Mesendoderm (in vitro differentiated cells): ENCODE data around the gene DDIT4.

ENCODE experiments used
- DNase-seq: peaks from one replicate; pipeline ENCODE4 v3.0.0; 2013
- H2AK5ac ChIP-seq: 2 replicates; pipeline ENCODE4 v1.6.1; 2013; ENCODE audit warnings: low read length, inconsistent platforms
- H2BK120ac ChIP-seq: 2 replicates; pipeline ENCODE4 v1.6.1; 2013; ENCODE audit warnings: low read depth, mild to moderate bottlenecking, low read length, moderate library complexity, mixed read lengths
- H2BK15ac ChIP-seq: replicated peaks from 2 replicates; pipeline ENCODE4 v1.6.1; 2013; ENCODE audit warnings: low read depth, mild to moderate bottlenecking, moderate library complexity
- H2BK5ac ChIP-seq: 2 replicates; pipeline ENCODE4 v1.6.1; 2013; ENCODE audit warnings: low read length, inconsistent platforms
- H3K18ac ChIP-seq: 2 replicates; pipeline ENCODE4 v1.6.1; 2013; ENCODE audit warnings: mild to moderate bottlenecking, low read length, mixed read lengths
- H3K23ac ChIP-seq: one replicate; pipeline ENCODE4 v1.6.1; 2013; ENCODE audit warnings: low read length
- H3K27ac ChIP-seq: 2 replicates; pipeline ENCODE4 v1.5.1; 2013; ENCODE audit warnings: low read depth, mild to moderate bottlenecking, inconsistent platforms, low read length, moderate library complexity
- H3K27me3 ChIP-seq: 2 replicates; pipeline ENCODE4 v1.6.1; 2013; ENCODE audit warnings: low read length, control low read depth, mild to moderate bottlenecking, inconsistent platforms; ENCODE audit not compliant: insufficient read depth, poor library complexity
- H3K36me3 ChIP-seq: 2 replicates; pipeline ENCODE4 v1.6.1; 2013; ENCODE audit warnings: low read length, inconsistent platforms; ENCODE audit not compliant: control insufficient read depth, insufficient read depth
- H3K4ac ChIP-seq: one replicate; pipeline ENCODE4 v1.6.1; 2013; ENCODE audit warnings: low read depth, mild to moderate bottlenecking, low read length, moderate library complexity
- H3K4me1 ChIP-seq: 2 replicates; pipeline ENCODE4 v1.6.1; 2013; ENCODE audit warnings: low read depth, low read length, inconsistent platforms; ENCODE audit not compliant: control insufficient read depth
- H3K4me2 ChIP-seq: 2 replicates; pipeline ENCODE4 v1.6.1; 2013; ENCODE audit warnings: low read length
- H3K4me3 ChIP-seq: 2 replicates; pipeline ENCODE4 v1.5.1; 2013; ENCODE audit warnings: mild to moderate bottlenecking, low read length
- H3K56ac ChIP-seq: one replicate; pipeline ENCODE4 v1.6.1; 2013; ENCODE audit warnings: low read length
- H3K79me1 ChIP-seq: 2 replicates; pipeline ENCODE4 v1.6.1; 2013; ENCODE audit warnings: low read length, inconsistent platforms
- H3K79me2 ChIP-seq: 2 replicates; pipeline ENCODE4 v1.6.1; 2013; ENCODE audit warnings: mild to moderate bottlenecking, low read length; ENCODE audit not compliant: control insufficient read depth, insufficient read depth
- H3K9ac ChIP-seq: 2 replicates; pipeline ENCODE4 v1.6.1; 2013; ENCODE audit warnings: low read length, inconsistent platforms
- H4K5ac ChIP-seq: one replicate; pipeline ENCODE4 v1.6.1; 2013; ENCODE audit warnings: low read length
- H4K8ac ChIP-seq: one replicate; pipeline ENCODE4 v1.6.1; 2013; ENCODE audit warnings: low read depth, mild to moderate bottlenecking, control low read depth, low read length, moderate library complexity
- WGBS: extraction: QIAGEN DNeasy Blood & Tissue Kit; methylation state at CpG from one replicate; pipeline ENCODE4 v1.1.7; 2013; ENCODE audit warnings: low lambda C conversion rate, missing lambda C conversion rate; ENCODE audit not compliant: insufficient coverage; ENCODE audit errors: extremely low coverage; 5-methylcytosine and 5-hydroxymethylcytosine counted together

The DDIT4 gene

GRCh38 chr10:72239409-72239808, 34.3 kb upstream of the DDIT4 start:
- H2BK5ac ChIP-seq = no peak overlapping the region
- no peak overlapping the region for H3K4me2 ChIP-seq
- no peak overlapping the region for H2AK5ac ChIP-seq
- H3K18ac ChIP-seq = no peak overlapping the region
- H3K4me1 ChIP-seq = peaks cover 5% of the 10 kb centered on the region
- H4K5ac ChIP-seq = no peak overlapping the region
- no peak overlapping the region for H3K27ac ChIP-seq
- peaks cover 1% of the 10 kb centered on the region for H3K36me3 ChIP-seq
- H3K9ac ChIP-seq = no peak overlapping the region
- H3K79me1 ChIP-seq = no peaks in the 10 kb centered on the region
- no peak overlapping the region for H3K4ac ChIP-seq
- H4K8ac ChIP-seq = no peak overlapping the region
- H3K79me2 ChIP-seq = no peaks in the 10 kb centered on the region
- H2BK120ac ChIP-seq = no peak overlapping the region
- no peak overlapping the region for H3K56ac ChIP-seq
- no peaks in the 10 kb centered on the region for H3K27me3 ChIP-seq
- no peak for DNase-seq
- no peak overlapping the region for H2BK15ac ChIP-seq
- H3K23ac ChIP-seq = no peak overlapping the region
- no peak overlapping the region for H3K4me3 ChIP-seq
- whole genome bisulfite sequencing = no CpG with 5 or more reads among the region's 1 CpG

DNA sequence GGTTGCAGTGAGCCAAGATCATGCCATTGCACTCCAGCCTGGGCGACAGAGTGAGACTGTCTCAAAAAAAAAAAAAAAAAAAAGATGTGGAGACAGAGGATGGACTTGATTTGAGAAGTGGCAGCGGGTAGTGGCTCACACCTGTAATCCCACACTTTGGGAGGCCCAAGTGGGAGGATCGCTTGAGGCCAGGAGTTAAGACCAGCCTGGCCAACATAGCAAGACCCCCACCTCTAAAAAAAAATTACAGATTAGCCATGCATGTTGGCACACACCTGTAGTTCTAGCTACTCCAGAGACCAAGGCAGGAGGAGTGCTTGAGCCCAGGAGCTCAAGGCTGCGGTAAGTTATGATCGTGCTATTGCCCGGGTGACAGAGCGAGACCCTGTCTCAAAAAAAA, 33.4 kb upstream of the DDIT4 start:
- no peaks in the 10 kb centered on the region for H3K79me1 ChIP-seq
- H2BK15ac ChIP-seq = no peak overlapping the region
- H3K79me2 ChIP-seq = no peaks in the 10 kb centered on the region
- no peak overlapping the region for H3K4ac ChIP-seq
- no peak overlapping the region for H4K8ac ChIP-seq
- H3K27ac ChIP-seq = no peak overlapping the region
- H2AK5ac ChIP-seq = no peak overlapping the region
- DNase-seq = no peak
- no peak overlapping the region for H2BK120ac ChIP-seq
- no peak overlapping the region for H3K23ac ChIP-seq
- H3K56ac ChIP-seq = no peak overlapping the region
- H4K5ac ChIP-seq = no peak overlapping the region
- WGBS = no CpG with 5 or more reads among the region's 7 CpGs
- peaks cover 8% of the 10 kb centered on the region for H3K4me1 ChIP-seq
- no peak overlapping the region for H3K4me3 ChIP-seq
- H2BK5ac ChIP-seq = no peak overlapping the region
- H3K27me3 ChIP-seq = no peaks in the 10 kb centered on the region
- no peaks in the 10 kb centered on the region for H3K36me3 ChIP-seq
- no peak overlapping the region for H3K18ac ChIP-seq
- H3K4me2 ChIP-seq = no peak overlapping the region
- no peak overlapping the region for H3K9ac ChIP-seq

GRCh38 chr10:72241691-72242252, 32.0 kb upstream of the DDIT4 start:
- no peak overlapping the region for H4K8ac ChIP-seq
- no peaks in the 10 kb centered on the region for H3K79me1 ChIP-seq
- H3K27ac ChIP-seq = no peak overlapping the region

GRCh38 chr10:72242675-72243074, 31.0 kb upstream of the DDIT4 start:
- Histone ChIP-seq H3K79me2 (no peaks in the 10 kb centered on the region), H3K79me1 (no peaks in the 10 kb centered on the region), H4K5ac (no peak overlapping the region), H3K56ac (peak overlapping the region; percentile 47), H3K9ac (peak overlapping the region; percentile 4), H4K8ac (no peak overlapping the region), H2BK5ac (no peak overlapping the region), H3K4ac (peak overlapping the region; percentile 49), H3K4me3 (no peak overlapping the region), H3K4me1 (peaks cover 8% of the 10 kb centered on the region), H3K36me3 (no peaks in the 10 kb centered on the region), H2BK15ac (no peak overlapping the region), H3K23ac (no peak overlapping the region), H3K27me3 (no peaks in the 10 kb centered on the region), H2BK120ac (no peak overlapping the region), H2AK5ac (no peak overlapping the region), H3K18ac (no peak overlapping the region), H3K27ac (no peak overlapping the region), H3K4me2 (no peak overlapping the region)
- peak; percentile 69 for DNase-seq
- WGBS = no CpG with 5 or more reads among the region's 4 CpGs

More at GRCh38 chr10:72241691-72242252, 32.0 kb upstream of the DDIT4 start:
- Histone ChIP-seq H3K23ac (no peak overlapping the region), H4K5ac (no peak overlapping the region), H3K36me3 (no peaks in the 10 kb centered on the region), H3K9ac (no peak overlapping the region), H3K4me3 (no peak overlapping the region), H2BK5ac (no peak overlapping the region), H3K27me3 (no peaks in the 10 kb centered on the region), H3K4me1 (peaks cover 8% of the 10 kb centered on the region), H3K18ac (no peak overlapping the region), H3K4me2 (no peak overlapping the region), H2AK5ac (peak overlapping the region; percentile 4), H3K4ac (no peak overlapping the region), H2BK120ac (no peak overlapping the region), H2BK15ac (no peak overlapping the region), H3K79me2 (no peaks in the 10 kb centered on the region), H3K56ac (no peak overlapping the region)
- no CpG with 5 or more reads among the region's 8 CpGs for WGBS
- DNase-seq = no peak

GRCh38 chr10:72243822-72244437, 29.8 kb upstream of the DDIT4 start:
- H3K79me1 ChIP-seq = no peaks in the 10 kb centered on the region
- no peak overlapping the region for H3K23ac ChIP-seq
- H3K79me2 ChIP-seq = no peaks in the 10 kb centered on the region
- H3K36me3 ChIP-seq = no peaks in the 10 kb centered on the region
- H3K4me3 ChIP-seq = no peak overlapping the region
- H3K18ac ChIP-seq = no peak overlapping the region
- peak overlapping the region; percentile 9 for H3K56ac ChIP-seq
- no peak overlapping the region for H3K27ac ChIP-seq
- peak overlapping the region; percentile 35 for H2AK5ac ChIP-seq
- no CpG with 5 or more reads among the region's 11 CpGs for WGBS
- H2BK15ac ChIP-seq = no peak overlapping the region
- peak overlapping the region; percentile 52 for H4K5ac ChIP-seq
- H2BK5ac ChIP-seq = peak overlapping the region; percentile 58
- no peak overlapping the region for H3K4me2 ChIP-seq
- peaks cover 15% of the 10 kb centered on the region for H3K4me1 ChIP-seq
- no peak overlapping the region for H4K8ac ChIP-seq
- no peak overlapping the region for H3K4ac ChIP-seq
- H2BK120ac ChIP-seq = no peak overlapping the region
- no peak for DNase-seq
- no peaks in the 10 kb centered on the region for H3K27me3 ChIP-seq
- H3K9ac ChIP-seq = no peak overlapping the region

- H3K9ac ChIP-seq = no peak overlapping the region
- H3K4me2 ChIP-seq = no peak overlapping the region
- H3K27me3 ChIP-seq = no peaks in the 10 kb centered on the region
- H3K56ac ChIP-seq = no peak overlapping the region
- no peak overlapping the region for H2BK120ac ChIP-seq
- no peak overlapping the region for H3K27ac ChIP-seq
- H3K79me1 ChIP-seq = no peaks in the 10 kb centered on the region
- H3K4me3 ChIP-seq = no peak overlapping the region
- no peak overlapping the region for H4K8ac ChIP-seq
- H3K36me3 ChIP-seq = no peaks in the 10 kb centered on the region
- no peak overlapping the region for H2BK15ac ChIP-seq
- no peaks in the 10 kb centered on the region for H3K79me2 ChIP-seq
- peaks cover 15% of the 10 kb centered on the region for H3K4me1 ChIP-seq
- no peak for DNase-seq
- no peak overlapping the region for H3K18ac ChIP-seq
- no peak overlapping the region for H4K5ac ChIP-seq
- no peak overlapping the region for H2AK5ac ChIP-seq
- no peak overlapping the region for H2BK5ac ChIP-seq
- WGBS = no CpG with 5 or more reads among the region's 5 CpGs
- H3K4ac ChIP-seq = no peak overlapping the region
- no peak overlapping the region for H3K23ac ChIP-seq
Observed at GRCh38 chr10:72244573-72245038, 29.1 kb upstream of the DDIT4 start.
